K562 (cell line): Measurements from ENCODE around the gene HIVEP2. TPM values are rescaled to one million over a fixed set of nuclear protein-coding genes. Genes with fewer than 3 reads are reported as not detected.

Source experiments
- DDX20 ChIP-seq: fragments of 450-650 bp; IDR thresholded peaks from 2 replicates; pipeline ENCODE4 v1.6.1; 2016; ENCODE audit warnings: missing genetic modification characterization, low read depth, mild to moderate bottlenecking, missing compliant biosample characterization, moderate library complexity
- PHB ChIP-seq: fragments of 250-450 bp; sonication (Bioruptor Pico); IDR thresholded peaks from 2 replicates; pipeline ENCODE4 v1.5.0; 2021
- SRSF7 ChIP-seq: fragments of 200-400 bp; formaldehyde crosslinking; optimal IDR thresholded peaks from 2 replicates; pipeline ENCODE3; 2017; ENCODE audit warnings: mild to moderate bottlenecking, low read depth, low read length
- polyA plus RNA-seq, 8 experiments: library from polyadenylated mRNA; depleted of rRNA in 4 of 8; stranded (reverse) in 5 of 8; unstranded in 3 of 8; fragments of >200 nt; fragmentation: Nextera tagmentation in 2 of 8; fragmentation: Illumina TruSeq in 1 of 8; extraction: Ambion mirVana in 2 of 8; extraction: Trizol in 1 of 8; gene quantifications; 2 replicates each; pipeline versions ENCODE4 v1.2.1 to v1.2.3, GENCODE V29; 2011 to 2014; ENCODE audit warnings: inconsistent platforms in 1 of 8, missing spikeins in 1 of 8
- total RNA-seq, 7 experiments: library from RNA; depleted of rRNA in 6 of 7; stranded (reverse); fragments of >200 nt in 6 of 7; fragmentation: Illumina TruSeq in 2 of 7; extraction: Trizol in 2 of 7; gene quantifications; 2 replicates each; pipeline versions ENCODE4 v1.2.1 to v1.2.3, GENCODE V29; 2011 to 2021; ENCODE audit warnings: low replicate concordance in 1 of 7
- TF ChIP-seq, protein P1 (sequence below): sonication (generic); formaldehyde crosslinking; IDR thresholded peaks from 2 replicates; pipeline ENCODE4 v1.8.0; 2023; ENCODE audit warnings: mild to moderate bottlenecking, missing genetic modification reagents
- TF ChIP-seq, protein P2 (sequence below), 2 experiments: fragments of 450-650 bp; IDR thresholded peaks; 2 replicates each; pipeline ENCODE4 v1.6.1; 2016; ENCODE audit warnings: mild to moderate bottlenecking in 2 of 2, borderline replicate concordance in 1 of 2, low read depth in 1 of 2, moderate library complexity in 1 of 2

HIVEP2 gene
- total and polyA plus RNA-seq, 9 of the 15 experiments (the other 6 are each of a cell fraction or from before 2014, with no cell fraction given): under 0.01 to 1.2 (median 0.31) TPM

DNA sequence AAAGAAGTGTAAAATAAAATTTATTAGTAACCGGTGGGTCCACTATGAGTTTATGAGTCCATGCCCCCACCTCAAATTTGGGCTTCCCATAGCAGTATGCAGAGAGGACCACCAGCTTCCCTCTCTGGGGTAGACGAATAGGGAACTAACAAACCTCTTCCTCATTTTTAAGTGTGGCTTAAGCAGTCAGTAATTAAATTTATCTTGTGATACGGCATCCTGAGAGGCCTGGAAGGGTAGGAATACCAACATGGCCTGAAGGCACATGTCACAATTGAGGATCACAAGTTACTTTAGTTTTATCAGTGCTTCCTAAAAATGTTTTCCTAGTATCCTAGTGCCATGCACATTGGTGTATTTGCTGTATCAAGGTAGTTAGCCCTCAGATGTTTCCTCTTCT lies 239.9 kb downstream of the HIVEP2 start (continued):
- TF ChIP-seq SRSF7 (no peak), PHB (CRISPR knock-in tag) (no peak), DDX20 (tag) (no peak)
- TF ChIP-seq, protein P1, sequence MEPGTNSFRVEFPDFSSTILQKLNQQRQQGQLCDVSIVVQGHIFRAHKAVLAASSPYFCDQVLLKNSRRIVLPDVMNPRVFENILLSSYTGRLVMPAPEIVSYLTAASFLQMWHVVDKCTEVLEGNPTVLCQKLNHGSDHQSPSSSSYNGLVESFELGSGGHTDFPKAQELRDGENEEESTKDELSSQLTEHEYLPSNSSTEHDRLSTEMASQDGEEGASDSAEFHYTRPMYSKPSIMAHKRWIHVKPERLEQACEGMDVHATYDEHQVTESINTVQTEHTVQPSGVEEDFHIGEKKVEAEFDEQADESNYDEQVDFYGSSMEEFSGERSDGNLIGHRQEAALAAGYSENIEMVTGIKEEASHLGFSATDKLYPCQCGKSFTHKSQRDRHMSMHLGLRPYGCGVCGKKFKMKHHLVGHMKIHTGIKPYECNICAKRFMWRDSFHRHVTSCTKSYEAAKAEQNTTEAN: no peak
- TF ChIP-seq, protein P2, sequence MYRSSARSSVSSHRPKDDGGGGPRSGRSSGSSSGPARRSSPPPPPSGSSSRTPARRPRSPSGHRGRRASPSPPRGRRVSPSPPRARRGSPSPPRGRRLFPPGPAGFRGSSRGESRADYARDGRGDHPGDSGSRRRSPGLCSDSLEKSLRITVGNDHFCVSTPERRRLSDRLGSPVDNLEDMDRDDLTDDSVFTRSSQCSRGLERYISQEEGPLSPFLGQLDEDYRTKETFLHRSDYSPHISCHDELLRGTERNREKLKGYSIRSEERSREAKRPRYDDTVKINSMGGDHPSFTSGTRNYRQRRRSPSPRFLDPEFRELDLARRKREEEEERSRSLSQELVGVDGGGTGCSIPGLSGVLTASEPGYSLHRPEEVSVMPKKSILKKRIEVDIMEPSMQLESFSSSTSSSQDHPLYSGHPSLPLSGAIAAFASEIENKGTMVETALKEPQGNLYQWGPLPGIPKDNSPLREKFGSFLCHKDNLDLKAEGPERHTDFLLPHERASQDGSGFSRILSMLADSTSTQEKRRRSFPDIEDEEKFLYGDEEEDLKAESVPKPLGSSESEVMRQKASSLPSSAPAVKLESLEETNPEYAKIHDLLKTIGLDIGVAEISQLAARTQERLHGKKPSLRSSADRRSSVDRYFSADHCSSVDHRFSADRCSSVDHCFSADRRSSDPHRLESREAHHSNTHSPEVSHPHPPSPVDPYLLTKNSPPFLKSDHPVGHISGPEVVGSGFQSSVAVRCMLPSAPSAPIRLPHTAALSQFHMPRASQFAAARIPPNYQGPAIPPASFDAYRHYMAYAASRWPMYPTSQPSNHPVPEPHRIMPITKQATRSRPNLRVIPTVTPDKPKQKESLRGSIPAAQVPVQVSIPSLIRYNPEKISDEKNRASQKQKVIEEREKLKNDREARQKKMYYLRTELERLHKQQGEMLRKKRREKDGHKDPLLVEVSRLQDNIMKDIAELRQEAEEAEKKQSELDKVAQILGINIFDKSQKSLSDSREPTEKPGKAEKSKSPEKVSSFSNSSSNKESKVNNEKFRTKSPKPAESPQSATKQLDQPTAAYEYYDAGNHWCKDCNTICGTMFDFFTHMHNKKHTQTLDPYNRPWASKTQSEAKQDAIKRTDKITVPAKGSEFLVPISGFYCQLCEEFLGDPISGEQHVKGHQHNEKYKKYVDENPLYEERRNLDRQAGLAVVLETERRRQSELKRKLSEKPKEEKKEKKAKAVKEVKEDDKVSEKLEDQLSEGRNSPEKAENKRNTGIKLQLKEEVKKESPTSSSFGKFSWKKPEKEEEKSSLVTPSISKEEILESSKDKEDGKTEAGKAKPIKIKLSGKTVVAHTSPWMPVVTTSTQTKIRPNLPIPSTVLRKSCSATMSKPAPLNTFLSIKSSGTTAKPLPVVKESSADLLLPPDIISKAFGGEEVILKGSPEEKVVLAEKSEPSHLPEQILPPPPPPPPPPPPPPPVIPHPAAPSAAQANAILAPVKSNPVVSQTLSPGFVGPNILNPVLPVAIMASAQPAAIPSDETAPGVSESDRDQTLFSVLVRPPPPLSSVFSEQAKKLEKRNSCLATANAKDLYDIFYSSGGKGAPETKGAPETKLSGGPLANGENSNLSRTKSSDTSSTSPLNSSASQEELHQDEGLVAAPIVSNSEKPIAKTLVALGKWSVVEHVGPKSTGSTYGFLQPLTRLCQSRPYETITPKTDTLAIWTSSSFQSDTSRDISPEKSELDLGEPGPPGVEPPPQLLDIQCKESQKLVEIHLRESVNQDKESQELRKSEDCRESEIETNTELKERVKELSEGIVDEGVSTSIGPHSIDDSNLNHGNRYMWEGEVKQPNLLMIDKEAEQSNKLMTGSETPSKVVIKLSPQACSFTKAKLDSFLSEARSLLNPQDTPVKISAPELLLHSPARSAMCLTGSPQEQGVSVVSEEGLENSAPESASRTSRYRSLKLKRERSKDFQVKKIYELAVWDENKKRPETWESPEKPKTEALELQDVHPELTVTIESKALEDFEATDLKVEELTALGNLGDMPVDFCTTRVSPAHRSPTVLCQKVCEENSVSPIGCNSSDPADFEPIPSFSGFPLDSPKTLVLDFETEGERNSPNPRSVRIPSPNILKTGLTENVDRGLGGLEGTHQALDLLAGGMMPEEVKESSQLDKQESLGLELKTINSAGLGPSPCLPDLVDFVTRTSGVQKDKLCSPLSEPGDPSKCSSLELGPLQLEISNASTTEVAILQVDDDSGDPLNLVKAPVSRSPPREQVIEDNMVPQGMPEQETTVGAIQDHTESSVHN (IDR thresholded peaks at IDR 0.05; ENCODE audit: borderline replicate concordance in 1 of 2, low read depth in 1 of 2): no peak
